H54 (cell line): ENCODE measurements around the gene SLMAP.

ENCODE experiments used
- DNase-seq: peaks from one replicate; pipeline ENCODE4 v3.0.0; 2011; ENCODE audit warnings: low spot score, mixed read lengths; ENCODE audit not compliant: insufficient read length
- FAIRE-seq: peaks from 3 replicates; lab custom pipeline; 2011; peaks lifted over from hg19 to GRCh38; lab: Jason Lieb, UNC
- POLR2A ChIP-seq: IDR thresholded peaks from 2 replicates; pipeline ENCODE4 v1.6.1; 2011; ENCODE audit warnings: low read depth, mild to moderate bottlenecking, low read length

Gene SLMAP, protein sequence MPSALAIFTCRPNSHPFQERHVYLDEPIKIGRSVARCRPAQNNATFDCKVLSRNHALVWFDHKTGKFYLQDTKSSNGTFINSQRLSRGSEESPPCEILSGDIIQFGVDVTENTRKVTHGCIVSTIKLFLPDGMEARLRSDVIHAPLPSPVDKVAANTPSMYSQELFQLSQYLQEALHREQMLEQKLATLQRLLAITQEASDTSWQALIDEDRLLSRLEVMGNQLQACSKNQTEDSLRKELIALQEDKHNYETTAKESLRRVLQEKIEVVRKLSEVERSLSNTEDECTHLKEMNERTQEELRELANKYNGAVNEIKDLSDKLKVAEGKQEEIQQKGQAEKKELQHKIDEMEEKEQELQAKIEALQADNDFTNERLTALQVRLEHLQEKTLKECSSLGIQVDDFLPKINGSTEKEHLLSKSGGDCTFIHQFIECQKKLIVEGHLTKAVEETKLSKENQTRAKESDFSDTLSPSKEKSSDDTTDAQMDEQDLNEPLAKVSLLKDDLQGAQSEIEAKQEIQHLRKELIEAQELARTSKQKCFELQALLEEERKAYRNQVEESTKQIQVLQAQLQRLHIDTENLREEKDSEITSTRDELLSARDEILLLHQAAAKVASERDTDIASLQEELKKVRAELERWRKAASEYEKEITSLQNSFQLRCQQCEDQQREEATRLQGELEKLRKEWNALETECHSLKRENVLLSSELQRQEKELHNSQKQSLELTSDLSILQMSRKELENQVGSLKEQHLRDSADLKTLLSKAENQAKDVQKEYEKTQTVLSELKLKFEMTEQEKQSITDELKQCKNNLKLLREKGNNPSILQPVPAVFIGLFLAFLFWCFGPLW

DNA sequence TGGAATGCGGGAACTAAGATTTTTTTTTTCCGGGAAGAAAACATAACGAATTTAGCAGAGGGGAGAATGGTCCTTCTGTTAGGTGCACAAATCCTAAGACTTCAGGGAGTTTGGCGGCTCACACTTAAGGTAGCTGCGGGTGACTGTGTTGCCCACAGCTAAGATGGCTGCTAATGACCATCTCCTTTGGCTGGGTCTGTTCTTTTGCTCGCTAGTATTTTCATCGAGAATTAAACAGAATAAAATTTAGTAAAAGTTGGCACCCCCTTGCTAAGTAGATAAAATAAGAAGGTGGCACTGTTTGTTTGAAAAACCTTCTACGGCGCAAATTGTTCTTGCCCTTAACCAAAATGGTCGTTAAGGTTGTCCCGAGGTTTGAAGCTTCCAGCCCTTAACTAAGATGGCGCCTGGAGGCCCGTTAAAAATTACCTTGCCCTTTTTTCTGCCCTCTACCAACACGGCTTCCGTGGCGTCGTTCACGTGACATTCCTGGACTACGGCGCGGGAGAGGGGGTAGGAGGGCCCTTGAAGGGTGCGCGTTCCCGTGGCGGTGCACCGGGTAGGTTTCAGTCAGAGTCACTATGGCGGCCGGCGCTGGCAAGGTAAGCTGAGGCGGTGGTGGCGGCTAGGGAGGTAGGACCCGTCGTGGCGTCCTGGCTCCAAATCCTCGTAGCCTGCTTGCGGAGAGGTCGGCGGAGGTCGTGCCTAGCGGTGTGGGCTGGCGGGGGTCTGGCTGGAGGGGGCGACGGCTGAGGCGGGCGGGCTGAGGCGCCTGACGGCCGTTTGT, at the start of gene SLMAP:
TSS of gene SLMAP (plus strand) at position 569 of the 787 bp plus-strand sequence. CDS start 1,343 bp downstream, outside the sequence.
- peak; percentile 87 for DNase-seq
- peak; percentile 95 for FAIRE-seq
- TF ChIP-seq POLR2A = peak; percentile 90

DNA sequence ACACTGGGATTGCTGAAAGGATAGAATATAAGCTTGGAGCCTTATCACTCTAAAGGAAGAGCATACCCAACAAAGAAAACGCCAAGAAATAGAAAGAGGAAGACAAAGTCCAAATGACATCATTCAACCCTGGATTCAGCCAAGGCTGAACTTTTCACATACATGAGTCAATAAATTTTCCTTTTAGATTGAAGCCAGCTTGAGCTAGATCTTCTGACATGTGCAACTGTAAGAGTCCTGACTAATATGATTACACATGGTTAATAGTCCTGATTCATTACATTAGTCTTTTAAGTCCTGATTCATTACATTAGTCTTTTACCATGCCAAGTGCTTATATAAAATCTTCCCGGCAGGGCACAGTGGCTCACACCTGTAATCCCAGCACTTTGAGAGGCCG, 49.6 kb upstream of the SLMAP start:
- peak; percentile 40 for DNase-seq
- FAIRE-seq = peak; percentile 75
- TF ChIP-seq POLR2A = no peak

GRCh38 chr3:57709031-57709430, 47.1 kb upstream of the SLMAP start:
- no peak for FAIRE-seq
- TF ChIP-seq POLR2A = no peak

DNA sequence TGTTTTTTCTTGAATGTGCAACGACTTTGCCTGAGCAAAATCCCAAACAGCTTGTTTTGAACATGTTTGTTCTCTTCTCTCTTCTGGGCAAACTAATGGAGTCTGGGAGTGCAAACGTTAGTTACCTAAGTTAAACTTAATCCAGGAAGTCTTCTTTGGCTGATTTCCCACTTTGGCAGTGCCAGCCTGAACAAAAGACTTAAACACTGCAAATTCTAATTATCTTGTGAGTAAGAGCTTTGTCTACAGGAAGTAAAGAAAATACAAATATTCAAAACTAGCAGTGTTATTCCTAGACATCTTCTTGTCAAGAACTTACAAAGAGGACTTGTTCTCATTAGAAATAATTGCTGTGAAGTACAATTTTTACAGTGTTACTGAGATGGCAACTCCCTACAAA, 46.5 kb upstream of the SLMAP start:
- no peak for TF ChIP-seq POLR2A
- FAIRE-seq = peak; percentile 38

More at GRCh38 chr3:57709031-57709430, 47.1 kb upstream of the SLMAP start:
- DNase-seq = no peak

GRCh38 chr3:57715686-57716085, 40.4 kb upstream of the SLMAP start:
- no peak for TF ChIP-seq POLR2A
- DNase-seq = no peak
- no peak for FAIRE-seq

More for the DNA sequence above, 46.5 kb upstream of the SLMAP start:
- DNase-seq = no peak

DNA sequence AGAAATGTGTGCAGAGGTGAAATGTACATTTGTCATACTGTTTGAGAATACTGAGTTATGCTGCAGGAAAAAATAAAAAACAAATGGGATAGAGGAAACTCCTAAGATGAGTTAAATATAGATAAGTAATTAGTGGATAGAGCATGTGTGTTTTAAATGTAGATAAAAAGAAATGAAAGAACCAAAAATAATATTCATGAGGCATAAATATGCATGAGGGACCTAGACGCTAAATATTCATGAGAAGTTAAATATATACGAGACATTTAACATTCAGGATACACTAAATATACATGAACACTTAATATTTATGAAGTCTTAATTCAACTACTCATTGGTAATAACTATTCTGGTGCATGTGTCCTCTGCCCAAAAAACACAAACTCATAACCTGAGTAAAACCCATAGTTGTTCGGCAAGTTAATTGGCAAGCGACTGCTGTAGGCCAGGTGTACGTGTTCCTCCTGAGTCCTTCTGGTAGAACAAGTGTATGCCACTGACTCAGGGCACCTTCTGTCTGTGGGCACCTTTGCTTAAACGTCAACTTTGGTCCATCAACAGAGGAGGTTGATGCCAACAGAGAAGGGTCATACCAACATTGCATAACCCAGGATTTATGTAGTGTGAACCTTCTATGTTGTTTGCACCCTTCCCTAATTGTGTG, 38.8 kb upstream of the SLMAP start:
- DNase-seq (no peak), FAIRE-seq (no peak)
- TF ChIP-seq POLR2A = no peak

- no peak for TF ChIP-seq POLR2A
- DNase-seq (no peak), FAIRE-seq (no peak)
These were observed 38.0 kb upstream of the SLMAP start for GRCh38 chr3:57718118-57718517.

GRCh38 chr3:57726397-57726796, 29.7 kb upstream of the SLMAP start:
- no peak for TF ChIP-seq POLR2A
- DNase-seq (no peak), FAIRE-seq (no peak)

GRCh38 chr3:57727106-57727505, 29.0 kb upstream of the SLMAP start:
- FAIRE-seq = no peak

DNA sequence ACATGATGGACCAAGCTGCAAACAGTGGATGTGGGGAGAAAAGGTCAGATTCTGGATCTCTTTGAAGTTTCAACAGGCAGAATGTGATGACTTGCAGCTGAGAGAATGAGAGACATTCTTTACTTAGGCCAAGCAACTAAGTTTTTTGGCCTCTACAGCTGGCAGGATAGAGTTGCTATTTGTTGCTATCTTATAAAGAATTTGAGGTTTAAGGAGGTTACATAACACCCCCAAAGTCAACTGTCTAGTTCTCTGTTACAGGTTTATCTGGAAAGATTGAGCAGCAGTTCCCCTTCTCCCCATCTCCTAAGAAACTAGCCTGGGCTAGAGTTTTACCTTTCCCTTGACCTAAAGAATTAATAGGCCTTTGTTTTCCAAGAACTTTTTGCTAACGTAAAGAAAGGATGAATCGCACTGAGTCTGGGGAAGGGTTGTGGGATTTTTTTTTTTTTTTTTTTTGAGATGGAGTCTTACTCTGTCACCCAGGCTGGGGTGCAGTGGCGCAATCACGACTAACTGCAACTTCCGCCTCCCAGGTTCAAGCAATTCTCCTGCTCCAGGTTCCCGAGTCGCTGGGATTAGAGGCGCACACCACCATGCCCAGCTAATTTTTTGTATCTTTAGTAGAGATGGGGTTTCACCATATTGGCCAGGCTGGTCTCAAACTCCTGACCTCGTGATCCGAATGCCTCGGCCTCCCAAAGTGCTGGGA, 26.6 kb upstream of the SLMAP start:
- FAIRE-seq (no peak), DNase-seq (no peak)
- TF ChIP-seq POLR2A = no peak

More at GRCh38 chr3:57727106-57727505, 29.0 kb upstream of the SLMAP start:
- no peak for DNase-seq
- TF ChIP-seq POLR2A = no peak

GRCh38 chr3:57730682-57731081, 25.4 kb upstream of the SLMAP start:
- no peak for FAIRE-seq
- TF ChIP-seq POLR2A = no peak
- no peak for DNase-seq

DNA sequence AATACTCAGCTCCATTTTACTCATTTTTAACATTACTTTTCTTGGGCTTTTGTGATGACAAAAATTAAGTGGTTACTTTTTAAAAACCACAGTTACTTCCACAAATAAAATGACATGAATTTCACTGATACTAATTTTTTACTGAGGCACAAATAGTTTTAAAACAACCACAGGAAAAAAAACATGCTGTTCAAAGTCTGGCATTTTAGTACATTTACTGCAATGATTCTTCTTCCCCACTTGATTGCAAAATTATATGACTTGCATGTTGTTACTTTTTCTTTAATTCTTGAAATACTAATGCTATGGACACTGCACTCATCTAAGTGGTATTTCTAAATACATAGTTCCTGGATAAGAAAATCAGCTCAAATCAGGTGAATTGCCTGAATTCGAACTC, 24.8 kb upstream of the SLMAP start:
- FAIRE-seq (no peak), DNase-seq (no peak)
- TF ChIP-seq POLR2A = no peak
